Naive B cell (primary cell): ENCODE measurements around the gene VAV3. TPM values are rescaled to one million over a fixed set of nuclear protein-coding genes. Genes with fewer than 3 reads are reported as not detected.

Source experiments
- ATAC-seq, 2 donors: fragments of 150-1000 bp; cut with Tn5 transposase; 2 replicates each; pipeline ENCODE4 v1.10.0; 2021; ENCODE audit warnings: low read depth in 2 of 2, mild to moderate bottlenecking in 2 of 2, moderate library complexity in 2 of 2
- DNase-seq: peaks from one replicate; pipeline ENCODE4 v3.0.0; 2022
- H3K27ac Mint-ChIP-seq, 6 donors: one replicate each; pipeline ENCODE4 v1.8.0; 2020 to 2022; ENCODE audit warnings: mild to moderate bottlenecking in 6 of 6, mixed read lengths in 6 of 6, moderate library complexity in 5 of 6, inconsistent platforms in 2 of 6
- H3K27me3 Mint-ChIP-seq, 3 donors: one replicate each; pipeline ENCODE4 v1.8.0; 2021 to 2022; ENCODE audit warnings: mixed read lengths in 3 of 3, mild to moderate bottlenecking in 1 of 3
- H3K36me3 Mint-ChIP-seq, 2 donors: one replicate each; pipeline ENCODE4 v1.8.0; 2020 to 2022; ENCODE audit warnings: mixed read lengths in 2 of 2, inconsistent platforms in 1 of 2, mild to moderate bottlenecking in 1 of 2
- H3K4me1 Mint-ChIP-seq, 3 donors: one replicate each; pipeline ENCODE4 v1.8.0; 2020 to 2022; ENCODE audit warnings: mixed read lengths in 3 of 3, inconsistent platforms in 1 of 3, mild to moderate bottlenecking in 1 of 3, moderate library complexity in 1 of 3
- H3K4me3 Mint-ChIP-seq, 8 donors: one replicate each; pipeline ENCODE4 v1.8.0; 2020 to 2022; ENCODE audit warnings: mild to moderate bottlenecking in 8 of 8, mixed read lengths in 8 of 8, moderate library complexity in 8 of 8, inconsistent platforms in 2 of 8
- H3K9me3 Mint-ChIP-seq, 7 donors: one replicate each; pipeline ENCODE4 v1.8.0; 2020 to 2022; ENCODE audit warnings: mixed read lengths in 7 of 7, mild to moderate bottlenecking in 5 of 7, inconsistent platforms in 2 of 7, moderate library complexity in 1 of 7
- polyA plus RNA-seq, 6 donors: library from polyadenylated mRNA; unstranded; fragments of 300-500 nt; fragmentation: Illumina TruSeq; gene quantifications; one replicate each; pipeline ENCODE4 v1.2.3, GENCODE V29; 2021; ENCODE audit warnings: low read depth in 6 of 6

Gene VAV3
- polyA plus RNA-seq, 6 donors from 2014 or later, result 24.8 to 45.9 (median 33.6) TPM

DNA sequence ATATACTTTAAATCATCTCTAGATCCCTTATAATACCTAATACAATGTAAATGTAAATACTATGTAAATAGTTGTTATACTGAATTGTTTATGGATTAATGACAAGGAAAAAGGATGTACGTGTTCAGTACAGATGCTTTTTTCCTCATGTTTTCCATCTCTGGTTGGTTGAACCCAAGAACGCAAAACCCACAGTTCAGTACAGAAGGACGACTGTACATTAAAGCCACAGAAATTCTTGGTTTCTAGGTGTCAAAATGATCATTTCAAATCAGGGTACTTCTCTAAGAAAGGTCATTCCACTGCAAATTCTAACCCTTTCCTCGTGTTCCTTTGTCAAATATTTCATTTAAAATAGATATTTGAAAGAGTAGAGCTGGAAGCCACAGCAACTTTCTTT, 158.1 kb downstream of the VAV3 start:
- peak overlapping the region; percentile 8 to 95 (median 72) for H3K27ac Mint-ChIP-seq
- peaks cover 0 to 2% (median 0%) of the 10 kb centered on the region in 7 donors for H3K9me3 Mint-ChIP-seq

DNA sequence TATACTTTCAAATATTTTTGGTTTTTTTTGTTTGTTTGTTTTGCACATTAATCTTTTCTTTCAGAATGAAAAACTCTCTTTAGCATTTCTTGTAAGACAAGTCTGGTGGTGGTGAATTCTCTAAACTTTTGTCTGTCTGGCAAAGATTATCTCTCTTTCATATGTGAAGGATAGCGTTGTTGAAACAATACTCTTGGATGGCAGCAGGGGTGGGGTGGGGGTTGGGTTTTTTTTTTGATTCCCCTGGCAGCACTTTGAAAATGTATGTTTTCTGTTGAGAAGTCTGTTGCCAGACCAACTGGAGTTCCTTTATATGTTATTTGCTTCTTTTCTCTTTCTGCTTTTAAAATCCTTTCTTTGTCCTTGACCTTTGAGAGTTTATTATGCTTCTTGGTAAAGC, 160.2 kb downstream of the VAV3 start:
- DNase-seq (no peak), ATAC-seq (peak in 1 of 2 donors; percentile 28)
- Mint-ChIP-seq H3K4me1 (peaks cover 75 to 89% (median 89%) of the 10 kb centered on the region in 3 donors), H3K27ac (peak overlapping the region; percentile 61 to 95 (median 92)), H3K9me3 (peaks cover 0 to 6% (median 4%) of the 10 kb centered on the region in 7 donors), H3K4me3 (peak overlapping the region; percentile 67 to 95 (median 87)), H3K36me3 (peaks cover 0 to 2% of the 10 kb centered on the region in 2 donors), H3K27me3 (no peaks in the 10 kb centered on the region)

More for the DNA sequence above, 158.1 kb downstream of the VAV3 start:
- no peaks in the 10 kb centered on the region for H3K27me3 Mint-ChIP-seq
- no peak for DNase-seq
- no peak for ATAC-seq
- H3K4me1 Mint-ChIP-seq, result peaks cover 72 to 93% (median 85%) of the 10 kb centered on the region in 3 donors
- no peaks in the 10 kb centered on the region for H3K36me3 Mint-ChIP-seq
- peak overlapping the region in 6 of 8 donors; percentile 12 to 86 (median 74) for H3K4me3 Mint-ChIP-seq

DNA sequence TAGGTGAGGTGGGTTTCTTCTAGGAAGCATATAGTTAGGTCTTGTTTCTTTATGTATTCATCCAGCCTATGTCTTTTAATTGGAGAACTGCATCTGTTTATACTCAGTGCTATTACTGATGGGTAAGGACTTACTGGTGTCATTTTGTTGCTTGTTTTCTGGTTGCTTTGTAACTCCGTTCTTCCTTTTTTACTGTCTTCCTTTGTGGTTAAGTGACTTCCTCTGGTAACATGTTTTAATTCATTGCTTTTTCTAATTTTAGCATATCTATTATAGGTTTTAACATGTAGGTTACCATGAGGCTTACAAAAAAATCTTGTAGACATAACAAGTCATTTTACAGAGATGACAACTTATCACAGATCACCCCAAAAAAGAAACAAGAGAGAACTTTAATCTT, 160.8 kb downstream of the VAV3 start:
- Mint-ChIP-seq H3K4me3 (peak overlapping the region; percentile 67 to 95 (median 87)), H3K27ac (peak overlapping the region; percentile 85 to 97 (median 94)), H3K9me3 (peaks cover 0 to 7% (median 4%) of the 10 kb centered on the region in 7 donors), H3K27me3 (no peaks in the 10 kb centered on the region), H3K4me1 (peaks cover 76 to 89% (median 88%) of the 10 kb centered on the region in 3 donors), H3K36me3 (peaks cover 0 to 3% of the 10 kb centered on the region in 2 donors)
- DNase-seq (peak; percentile 72), ATAC-seq (peak; percentile 76 to 78)

DNA sequence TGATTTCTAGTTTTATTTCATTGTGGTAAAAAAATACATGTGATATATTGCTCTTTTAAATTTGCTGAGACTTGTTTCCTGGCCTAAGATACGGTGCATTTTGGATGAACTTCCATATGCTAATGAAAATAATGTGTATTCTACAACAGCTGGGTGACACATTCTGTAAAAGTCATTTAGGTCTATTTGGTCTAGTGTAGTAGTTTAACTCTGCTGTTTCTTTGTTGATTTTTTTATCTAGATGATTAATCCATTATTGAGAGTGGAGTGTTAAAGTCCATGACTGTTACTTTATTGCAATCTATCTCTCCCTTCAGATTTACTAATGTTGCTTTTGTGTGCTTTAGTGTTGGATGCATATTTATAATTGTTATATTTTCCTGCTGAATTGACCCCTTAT, 161.4 kb downstream of the VAV3 start:
- peaks cover 0 to 3% of the 10 kb centered on the region in 2 donors for H3K36me3 Mint-ChIP-seq
- H3K9me3 Mint-ChIP-seq, result peaks cover 0 to 7% (median 4%) of the 10 kb centered on the region in 7 donors
- H3K4me3 Mint-ChIP-seq, result peak overlapping the region; percentile 67 to 95 (median 87)
- peaks cover 72 to 88% (median 83%) of the 10 kb centered on the region in 3 donors for H3K4me1 Mint-ChIP-seq
- ATAC-seq (no peak), DNase-seq (no peak)
- peak overlapping the region; percentile 85 to 97 (median 94) for H3K27ac Mint-ChIP-seq
- H3K27me3 Mint-ChIP-seq, result no peaks in the 10 kb centered on the region

DNA sequence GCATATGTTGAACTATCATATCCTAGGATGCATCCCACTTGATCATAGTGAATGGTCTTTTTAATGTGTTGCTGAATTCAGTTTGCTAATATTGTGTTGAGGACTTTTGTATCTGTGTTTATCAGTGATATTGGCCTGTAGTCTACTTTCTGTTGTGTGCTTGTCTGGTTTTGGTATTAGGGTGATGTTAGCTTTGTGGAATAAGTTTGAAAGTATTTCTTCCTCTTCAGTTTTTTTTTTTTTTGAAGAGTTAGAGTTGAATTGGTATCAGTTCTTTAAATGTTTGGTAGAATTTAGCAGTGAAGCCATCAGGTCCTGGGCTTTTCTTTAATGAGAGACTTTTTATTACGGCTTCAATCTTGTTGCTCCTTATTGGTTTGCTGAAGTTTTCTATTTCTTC, 162.3 kb downstream of the VAV3 start:
- Mint-ChIP-seq H3K4me3 (peak overlapping the region; percentile 67 to 95 (median 87)), H3K36me3 (peaks cover 0 to 3% of the 10 kb centered on the region in 2 donors), H3K27me3 (no peaks in the 10 kb centered on the region), H3K4me1 (peaks cover 66 to 90% (median 81%) of the 10 kb centered on the region in 3 donors), H3K27ac (peak overlapping the region; percentile 85 to 97 (median 94)), H3K9me3 (peaks cover 0 to 7% (median 4%) of the 10 kb centered on the region in 7 donors)
- DNase-seq, result peak; percentile 48
- ATAC-seq, result peak; percentile 59 to 63

DNA sequence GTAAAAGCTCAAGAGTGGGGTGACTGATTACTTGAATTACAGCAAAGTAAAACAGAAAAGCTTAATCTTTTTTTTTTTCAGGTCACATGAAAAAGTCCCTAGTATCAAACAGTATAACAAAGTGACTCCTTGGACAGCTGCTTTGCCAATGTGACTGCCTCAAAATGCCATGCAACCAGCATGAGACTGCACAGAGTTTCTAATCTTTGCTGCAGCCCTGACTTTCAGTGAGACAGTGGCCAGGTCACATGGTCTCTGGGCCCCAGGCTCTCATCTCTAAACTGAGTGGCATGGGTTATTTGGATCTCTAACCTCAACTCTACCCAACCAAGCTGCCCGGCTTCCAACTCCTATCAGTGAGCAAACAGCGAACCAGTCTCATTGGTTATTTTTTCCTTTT, 169.0 kb downstream of the VAV3 start:
- Mint-ChIP-seq H3K4me3 (peak overlapping the region; percentile 1 to 80 (median 39)), H3K4me1 (peaks cover 53 to 81% (median 69%) of the 10 kb centered on the region in 3 donors), H3K36me3 (peaks cover 0 to 3% of the 10 kb centered on the region in 2 donors), H3K27me3 (no peaks in the 10 kb centered on the region), H3K9me3 (peaks cover 0 to 5% (median 4%) of the 10 kb centered on the region in 7 donors), H3K27ac (peak overlapping the region; percentile 66 to 94 (median 82))
- DNase-seq (no peak), ATAC-seq (peak; percentile 42 to 60)

DNA sequence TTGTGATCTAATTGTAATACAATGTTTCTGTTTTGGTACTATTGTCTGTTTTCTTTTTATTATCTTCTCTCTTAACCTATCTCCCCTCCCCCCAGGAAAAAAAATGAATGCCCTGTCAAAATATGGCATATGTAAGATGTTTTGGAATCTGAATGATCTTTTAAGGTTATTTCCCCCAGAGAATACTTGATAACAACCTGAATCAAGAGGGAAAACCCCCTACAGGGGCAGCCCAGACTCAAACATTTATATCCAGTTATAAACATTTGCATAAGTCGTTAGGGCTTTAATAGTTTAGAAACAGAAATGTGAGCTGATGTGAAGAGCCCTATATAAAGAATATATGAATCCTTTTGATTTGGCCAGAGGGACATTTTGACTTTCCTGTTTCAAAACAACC, 169.5 kb downstream of the VAV3 start:
- peaks cover 0 to 5% (median 2%) of the 10 kb centered on the region in 7 donors for H3K9me3 Mint-ChIP-seq
- H3K27me3 Mint-ChIP-seq, result no peaks in the 10 kb centered on the region
- H3K36me3 Mint-ChIP-seq, result peaks cover 0 to 3% of the 10 kb centered on the region in 2 donors
- DNase-seq (peak; percentile 55), ATAC-seq (peak; percentile 85 to 88)
- peak overlapping the region; percentile 66 to 94 (median 82) for H3K27ac Mint-ChIP-seq
- peaks cover 50 to 82% (median 67%) of the 10 kb centered on the region in 3 donors for H3K4me1 Mint-ChIP-seq
- peak overlapping the region; percentile 1 to 80 (median 39) for H3K4me3 Mint-ChIP-seq

DNA sequence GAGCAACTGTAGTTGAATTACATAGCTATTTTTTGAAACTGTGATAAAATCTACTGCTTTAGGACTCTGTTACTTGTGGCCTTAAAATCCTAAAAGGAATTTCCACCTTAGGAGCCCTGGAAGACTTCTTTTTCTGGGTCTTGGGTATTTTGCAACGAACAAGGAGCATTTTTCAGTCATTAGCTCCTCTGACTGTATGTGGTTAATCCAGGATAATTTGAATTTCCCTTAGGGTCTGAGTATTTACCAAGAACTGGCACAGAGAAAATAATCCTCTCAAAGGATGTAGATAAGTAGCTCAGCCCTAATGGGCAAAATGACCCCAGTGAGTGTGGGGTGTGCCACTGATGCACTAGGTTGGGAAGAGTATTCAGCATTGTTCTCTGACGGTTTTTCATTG, 170.4 kb downstream of the VAV3 start:
- DNase-seq (no peak), ATAC-seq (no peak)
- H3K4me1 Mint-ChIP-seq, result peaks cover 52 to 82% (median 68%) of the 10 kb centered on the region in 3 donors
- H3K36me3 Mint-ChIP-seq, result no peaks in the 10 kb centered on the region
- peak overlapping the region; percentile 69 to 94 (median 87) for H3K27ac Mint-ChIP-seq
- H3K4me3 Mint-ChIP-seq, result peak overlapping the region in 3 of 8 donors; percentile 30 to 80 (median 40)
- no peaks in the 10 kb centered on the region for H3K27me3 Mint-ChIP-seq
- peaks cover 0 to under 1% (median 0%) of the 10 kb centered on the region in 7 donors for H3K9me3 Mint-ChIP-seq

DNA sequence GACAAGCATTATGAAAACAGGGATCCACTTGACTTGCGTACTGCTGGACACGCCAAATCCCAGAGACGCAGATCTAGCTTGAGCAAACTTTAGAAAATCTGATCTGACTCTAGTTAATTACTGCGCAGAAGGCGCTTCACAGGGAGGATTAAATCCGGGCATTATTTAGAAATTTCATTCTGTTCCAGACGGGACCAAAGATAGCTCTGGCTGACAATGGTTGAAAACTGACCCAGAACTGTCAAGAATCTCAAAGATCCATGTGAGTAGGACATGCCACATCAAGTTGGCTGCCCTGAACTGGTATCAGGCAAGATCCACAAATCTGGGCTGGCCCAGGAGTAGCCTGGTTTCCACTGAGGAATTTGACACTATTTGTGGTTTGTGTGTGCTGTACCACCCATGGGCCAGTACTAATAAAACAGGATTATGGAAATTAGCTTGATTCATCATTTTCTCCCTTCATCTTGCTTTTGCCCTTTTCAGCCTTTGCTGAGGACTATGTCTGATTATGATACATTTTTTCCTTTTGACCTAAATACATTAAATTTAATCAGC, 171.0 kb downstream of the VAV3 start:
- Mint-ChIP-seq H3K27ac (peak overlapping the region in 5 of 6 donors; percentile 3 to 94 (median 85)), H3K4me3 (peak overlapping the region in 4 of 8 donors; percentile 1 to 62 (median 39)), H3K4me1 (peaks cover 56 to 84% (median 71%) of the 10 kb centered on the region in 3 donors), H3K27me3 (no peaks in the 10 kb centered on the region), H3K9me3 (no peaks in the 10 kb centered on the region), H3K36me3 (no peaks in the 10 kb centered on the region)
- DNase-seq, result no peak
- no peak for ATAC-seq

DNA sequence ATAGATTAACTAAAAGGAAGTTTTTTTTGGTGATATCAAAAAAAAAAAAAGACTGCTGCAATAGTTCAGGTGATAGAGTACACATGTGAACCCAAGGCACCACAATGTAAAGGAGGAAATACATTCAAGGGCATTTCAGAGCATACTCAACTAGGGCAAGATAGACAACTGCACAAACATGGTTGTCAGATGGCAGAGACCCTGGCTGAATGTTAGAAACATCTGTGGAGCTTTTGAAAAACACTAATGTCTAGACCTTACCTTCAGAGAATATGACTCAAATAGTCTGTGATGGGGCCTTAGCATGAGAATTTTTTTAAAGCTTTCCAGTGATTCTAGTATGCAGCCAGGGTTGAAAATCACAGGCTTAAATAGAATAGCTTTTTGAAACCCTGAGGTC, 173.6 kb downstream of the VAV3 start:
- peak overlapping the region in 2 of 6 donors; percentile 17 to 61 for H3K27ac Mint-ChIP-seq
- ATAC-seq, result no peak
- no peaks in the 10 kb centered on the region for H3K27me3 Mint-ChIP-seq
- peak overlapping the region in 4 of 8 donors; percentile 17 to 31 (median 18) for H3K4me3 Mint-ChIP-seq
- H3K36me3 Mint-ChIP-seq, result no peaks in the 10 kb centered on the region
- peaks cover 74 to 89% (median 83%) of the 10 kb centered on the region in 3 donors for H3K4me1 Mint-ChIP-seq
- DNase-seq, result no peak
- no peaks in the 10 kb centered on the region for H3K9me3 Mint-ChIP-seq

DNA sequence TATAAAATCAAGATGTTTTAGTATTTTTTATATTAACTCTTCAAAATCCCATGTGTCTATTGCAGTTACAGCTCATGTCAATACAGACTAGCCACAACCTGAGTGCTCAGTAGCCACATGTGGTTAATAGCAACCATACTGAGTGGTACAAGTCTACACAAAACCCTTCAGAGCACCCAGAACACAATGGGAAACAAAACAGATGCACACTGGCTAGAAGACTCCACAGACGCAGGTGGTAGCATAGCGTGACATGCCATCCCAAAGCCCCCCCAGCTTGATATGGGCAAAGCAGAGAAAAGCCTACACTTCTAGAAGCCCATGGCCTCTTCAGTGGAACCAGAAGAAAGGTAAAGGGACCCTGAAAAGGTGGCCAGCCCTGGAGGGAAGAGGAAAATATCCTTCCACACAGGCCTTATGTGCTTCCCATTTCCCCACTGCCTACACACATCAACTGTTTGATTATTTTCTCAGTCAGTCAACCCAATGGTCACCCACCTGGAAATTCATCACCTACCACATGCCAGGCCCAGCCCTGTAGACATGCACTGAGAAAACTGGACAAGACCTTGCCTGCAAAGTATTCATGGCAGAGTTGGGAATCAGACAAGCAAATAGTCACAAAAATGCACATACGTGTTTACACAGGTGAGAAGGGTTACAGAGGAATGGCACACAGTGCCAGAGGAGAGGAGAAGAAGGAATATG, 175.0 kb downstream of the VAV3 start:
- Mint-ChIP-seq H3K27me3 (no peaks in the 10 kb centered on the region), H3K27ac (peak overlapping the region; percentile 30 to 90 (median 82)), H3K4me3 (peak overlapping the region in 5 of 8 donors; percentile 6 to 81 (median 53)), H3K36me3 (no peaks in the 10 kb centered on the region), H3K9me3 (no peaks in the 10 kb centered on the region), H3K4me1 (peaks cover 76 to 89% (median 83%) of the 10 kb centered on the region in 3 donors)
- DNase-seq, result no peak
- no peak for ATAC-seq

DNA sequence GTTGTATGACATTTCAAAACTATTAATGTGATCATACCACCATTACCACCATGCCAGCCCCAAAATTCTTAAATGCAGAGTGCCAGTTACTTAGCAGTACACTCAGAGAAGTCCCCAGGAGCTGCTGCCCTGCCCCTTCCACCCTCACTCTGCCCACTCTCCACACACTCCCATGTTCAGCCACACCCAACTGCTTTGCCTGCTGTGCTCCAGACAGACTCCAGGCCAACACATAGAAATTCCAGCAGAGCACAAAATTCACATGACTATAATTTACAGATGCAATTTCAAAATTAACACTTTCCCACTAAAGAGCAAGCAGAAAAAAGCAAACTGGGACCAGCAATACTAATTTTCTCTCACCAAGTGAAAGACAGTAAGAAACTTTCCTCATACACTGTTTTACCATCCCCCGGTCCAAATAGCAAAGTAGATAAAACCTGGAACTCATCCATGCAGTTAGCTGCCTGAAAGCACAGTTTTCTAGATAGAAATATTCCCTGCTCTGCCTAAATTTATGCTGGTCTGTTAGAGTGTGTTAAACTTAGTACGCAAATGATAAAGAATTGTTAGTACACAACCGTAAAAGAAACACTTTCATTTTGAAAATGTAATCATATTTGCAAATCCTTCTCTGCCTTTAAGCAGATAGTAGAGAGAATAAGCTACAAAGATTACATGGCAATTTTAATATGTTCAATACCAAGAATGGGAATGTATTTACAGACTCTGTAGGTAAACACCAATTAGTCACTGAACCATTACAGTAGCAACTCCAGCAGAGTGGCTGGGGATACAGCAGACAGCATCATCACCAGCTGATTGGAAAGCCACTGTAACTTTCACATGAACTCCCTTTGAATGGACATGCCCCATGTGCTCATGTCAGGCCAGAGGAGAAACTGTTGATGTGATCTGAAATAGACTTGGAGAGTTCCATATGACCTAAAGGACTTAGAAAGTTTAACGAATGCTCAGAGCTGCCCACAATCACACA, 176.5 kb downstream of the VAV3 start:
- ATAC-seq (no peak), DNase-seq (no peak)
- H3K4me1 Mint-ChIP-seq, result peaks cover 71 to 86% (median 80%) of the 10 kb centered on the region in 3 donors
- H3K4me3 Mint-ChIP-seq, result peak overlapping the region; percentile 50 to 86 (median 73)
- no peaks in the 10 kb centered on the region for H3K27me3 Mint-ChIP-seq
- no peaks in the 10 kb centered on the region for H3K36me3 Mint-ChIP-seq
- peak overlapping the region; percentile 58 to 95 (median 90) for H3K27ac Mint-ChIP-seq
- no peaks in the 10 kb centered on the region for H3K9me3 Mint-ChIP-seq
